ENCODE measurements around the gene DYSF. TPM values are rescaled to one million over a fixed set of nuclear protein-coding genes. Genes with fewer than 3 reads are reported as not detected.

DYSF gene
- total RNA-seq, 1 experiment from 2014 or later: 5.5 TPM

DNA sequence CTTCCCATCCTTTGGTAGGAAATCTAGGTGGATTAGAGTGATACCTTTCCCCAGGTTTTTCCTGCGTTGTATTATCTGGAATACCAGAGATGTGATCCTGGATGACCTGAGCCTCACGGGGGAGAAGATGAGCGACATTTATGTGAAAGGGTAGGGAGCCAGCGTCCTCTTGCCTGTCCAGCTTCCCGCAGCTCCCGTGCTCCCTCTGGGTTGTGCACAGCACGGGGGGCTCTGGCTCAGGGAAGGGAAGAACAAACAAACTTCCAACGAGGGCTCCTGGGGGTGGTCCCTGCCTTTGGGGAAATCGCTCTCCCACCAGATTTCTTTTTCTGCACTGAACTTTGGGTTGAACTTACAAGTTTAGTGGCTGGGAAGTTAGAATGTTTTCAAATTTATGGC, 215.7 kb downstream of the DYSF start:
- no peak overlapping the region for H2BK20ac ChIP-seq (ENCODE audit: low read depth, low read length, poor library complexity, severe bottlenecking)
- H3K9ac ChIP-seq (ENCODE audit: extremely low read depth, insufficient read length, low read length): no peak overlapping the region
- H3K18ac ChIP-seq (ENCODE audit: insufficient read length, low read depth, low read length): no peak overlapping the region
- H2BK15ac ChIP-seq (ENCODE audit: low read depth, low read length): no peak overlapping the region
- no peak overlapping the region for H3K23ac ChIP-seq (ENCODE audit: insufficient read length, low read depth, low read length)
- no CpG with 5 or more reads among the region's 9 CpGs for WGBS (ENCODE audit: extremely low coverage, insufficient read length, low lambda C conversion rate)
- H2BK5ac ChIP-seq (ENCODE audit: insufficient read length, low read length): no peak overlapping the region
- H3K9me3 ChIP-seq (ENCODE audit: control insufficient read depth, low read depth, low read length): no peaks in the 10 kb centered on the region
- H3K27ac ChIP-seq (ENCODE audit: insufficient read length, low read depth, low read length): no peak overlapping the region
- no peak overlapping the region for H3K4ac ChIP-seq (ENCODE audit: low read depth, low read length)
- H3K27me3 ChIP-seq (ENCODE audit: insufficient read depth, low read length): no peaks in the 10 kb centered on the region
- Mint-ChIP-seq H3K9me3 (no peaks in the 10 kb centered on the region; a peak in 1 of 5 replicates), H3K27ac (no peak overlapping the region; a peak in 1 of 7 replicates), H3K36me3 (ENCODE audit: insufficient read depth in 1 of 3, low read depth in 3 of 3) (no peaks in the 10 kb centered on the region; a peak in 3 of 7 replicates), H3K4me1 (peaks cover 0 to 3% of the 10 kb centered on the region in 2 experiments; a peak in 1 of 4 replicates), H3K27me3 (ENCODE audit: low read depth) (no peaks in the 10 kb centered on the region), H3K4me3 (no peak overlapping the region)
- H3K23me2 ChIP-seq (ENCODE audit: insufficient read length, low read depth, low read length, poor library complexity, severe bottlenecking): peaks cover 3% of the 10 kb centered on the region
- no peak overlapping the region for H4K5ac ChIP-seq (ENCODE audit: insufficient read length, low read depth, low read length)
- H3T11ph ChIP-seq (ENCODE audit: low read length): no peak overlapping the region
- no peak overlapping the region for H4K8ac ChIP-seq (replicated peaks; ENCODE audit: insufficient read length, low read depth, low read length)
- H3K79me1 ChIP-seq (ENCODE audit: insufficient read depth, low read depth, low read length, poor library complexity, severe bottlenecking): no peaks in the 10 kb centered on the region
- TF ChIP-seq CTCF (conservative IDR thresholded peaks at IDR 0.05): no peak
- H2AFZ ChIP-seq (ENCODE audit: low read length): no peak overlapping the region
- H2BK120ac ChIP-seq (ENCODE audit: low read depth, low read length, poor library complexity, severe bottlenecking): no peak overlapping the region
- DNase-seq: no peak
- H2AK5ac ChIP-seq (ENCODE audit: insufficient read length, low read length): no peak overlapping the region
- H4K91ac ChIP-seq (ENCODE audit: insufficient read length, low read depth, low read length): no peak overlapping the region
- H3K4me2 ChIP-seq (ENCODE audit: insufficient read depth, insufficient read length, low read length): no peak overlapping the region
- no peak overlapping the region for H3K56ac ChIP-seq (ENCODE audit: insufficient read length, low read depth, low read length)
- H3K79me2 ChIP-seq (ENCODE audit: insufficient read depth, low read length): no peaks in the 10 kb centered on the region
- H3K14ac ChIP-seq (ENCODE audit: insufficient read depth, low read length): no peak overlapping the region
- H2BK12ac ChIP-seq (ENCODE audit: insufficient read length, low read depth, low read length): no peak overlapping the region
- H4K20me1 ChIP-seq (ENCODE audit: control insufficient read depth, insufficient read depth, insufficient read length): no peaks in the 10 kb centered on the region
- no peaks in the 10 kb centered on the region for H3K4me1 ChIP-seq (ENCODE audit: insufficient read depth, low read length)

Data from H9 (cell line).